GM23248 (cell line): ENCODE results near the gene TAS2R46. TPM values are rescaled to one million over a fixed set of nuclear protein-coding genes. Genes with fewer than 3 reads are reported as not detected.
"Not testable (repeated sequence)": the region's sequence is repeated elsewhere in the genome, so short reads cannot be mapped to it uniquely, and the experiment has no call there.

ENCODE experiments used
- DNase-seq: peaks from one replicate; pipeline ENCODE4 v3.0.0-alpha.2; 2015
- H2AFZ ChIP-seq: fragments of 200-600 bp; sonication (generic); 2 replicates; pipeline ENCODE4 v1.6.1; 2016; ENCODE audit warnings: antibody characterized with exemption
- H3F3A ChIP-seq: fragments of 200-600 bp; sonication (generic); 2 replicates; pipeline ENCODE4 v1.6.1; 2016; ENCODE audit warnings: mild to moderate bottlenecking, antibody characterized with exemption, mixed run types; ENCODE audit not compliant: insufficient read depth
- H3K27ac ChIP-seq: fragments of 200-600 bp; sonication (generic); 2 replicates; pipeline ENCODE4 v1.5.1; 2016; ENCODE audit warnings: mild to moderate bottlenecking
- H3K27me3 ChIP-seq: fragments of 200-600 bp; sonication (generic); replicated peaks from 2 replicates; pipeline ENCODE4 v1.6.1; 2016; ENCODE audit warnings: mild to moderate bottlenecking; ENCODE audit not compliant: insufficient read depth
- H3K36me3 ChIP-seq: fragments of 200-600 bp; sonication (generic); 2 replicates; pipeline ENCODE4 v1.6.1; 2016; ENCODE audit warnings: low read depth, mild to moderate bottlenecking
- H3K4me1 ChIP-seq: fragments of 200-600 bp; sonication (generic); 2 replicates; pipeline ENCODE4 v1.6.1; 2016; ENCODE audit warnings: mild to moderate bottlenecking; ENCODE audit not compliant: insufficient read depth
- H3K4me2 ChIP-seq: fragments of 200-600 bp; sonication (generic); one replicate; pipeline ENCODE4 v1.6.1; 2016; ENCODE audit warnings: mild to moderate bottlenecking; ENCODE audit not compliant: unreplicated experiment
- H3K4me3 ChIP-seq: fragments of 200-600 bp; sonication (generic); 2 replicates; pipeline ENCODE4 v1.5.1; 2016; ENCODE audit warnings: mild to moderate bottlenecking
- H3K79me2 ChIP-seq: fragments of 200-600 bp; sonication (generic); 2 replicates; pipeline ENCODE4 v1.6.1; 2016; ENCODE audit warnings: mild to moderate bottlenecking; ENCODE audit not compliant: insufficient read depth
- H3K9ac ChIP-seq: fragments of 200-600 bp; sonication (generic); 2 replicates; pipeline ENCODE4 v1.6.1; 2016; ENCODE audit warnings: mild to moderate bottlenecking
- H3K9me2 ChIP-seq: fragments of 200-600 bp; sonication (generic); 2 replicates; pipeline ENCODE4 v1.6.1; 2016; ENCODE audit warnings: mixed run types, mild to moderate bottlenecking, moderate library complexity; ENCODE audit not compliant: insufficient read depth
- H3K9me3 ChIP-seq: fragments of 200-600 bp; sonication (generic); one replicate; pipeline ENCODE4 v1.6.1; 2017; ENCODE audit warnings: low read depth
- H4K20me1 ChIP-seq: fragments of 200-600 bp; sonication (generic); 2 replicates; pipeline ENCODE4 v1.6.0; 2016; ENCODE audit not compliant: insufficient read depth
- EZH2 ChIP-seq: fragments of 200-600 bp; sonication (generic); IDR thresholded peaks from 2 replicates; pipeline ENCODE4 v1.6.1; 2018; ENCODE audit warnings: antibody characterized with exemption, mild to moderate bottlenecking; ENCODE audit not compliant: insufficient read depth, poor library complexity, severe bottlenecking
- EZH2phosphoT487 ChIP-seq: fragments of 200-600 bp; sonication (generic); IDR thresholded peaks from 2 replicates; pipeline ENCODE4 v1.6.1; 2018; ENCODE audit warnings: antibody characterized with exemption, moderate library complexity, mild to moderate bottlenecking, low read depth; ENCODE audit not compliant: insufficient read depth
- WGBS, 2 experiments: methylation state at CpG; one replicate each; pipeline ENCODE4 v1.1.6; 2015 to 2017; ENCODE audit warnings: low lambda C conversion rate in 2 of 2, low coverage in 1 of 2; ENCODE audit errors: missing lambda C conversion rate in 2 of 2; 5-methylcytosine and 5-hydroxymethylcytosine counted together
- in situ Hi-C: fragments of 300-500 bp; cut with MboI; formaldehyde crosslinking; loops from 2 replicates; pipeline ENCODE4 v1.15.0; 2020
- polyA plus RNA-seq: library from polyadenylated mRNA; unstranded; fragments of >200 nt; fragmentation: Nextera tagmentation; extraction: Ambion mirVana; gene quantifications from 2 replicates; pipeline ENCODE4 v1.2.1, GENCODE V29; 2016
- total RNA-seq: library from RNA; depleted of rRNA; stranded (reverse); fragments of >200 nt; shearing (Covaris generic); gene quantifications from 2 replicates; pipeline ENCODE4 v1.2.3, GENCODE V29; 2014

The TAS2R46 gene
- total and polyA plus RNA-seq, 2 experiments from 2014 or later, result not detected

GRCh38 chr12:11041366-11041765, 20.7 kb downstream of the TAS2R46 start:
- in situ Hi-C loops, H3F3A ChIP-seq, H3K9me2 ChIP-seq, H3K27me3 ChIP-seq, DNase-seq, H3K9me3 ChIP-seq, H3K4me2 ChIP-seq, H4K20me1 ChIP-seq, H3K36me3 ChIP-seq, H3K4me3 ChIP-seq, H2AFZ ChIP-seq, H3K27ac ChIP-seq, H3K9ac ChIP-seq: not testable (repeated sequence)
- peaks cover 37% of the 10 kb centered on the region for H3K79me2 ChIP-seq
- 94 to 99% methylated on average over 2 of the region's 2 CpGs for WGBS, 2 experiments
- H3K4me1 ChIP-seq, result peaks cover 11% of the 10 kb centered on the region

GRCh38 chr12:11040162-11040561, 21.9 kb downstream of the TAS2R46 start:
- WGBS, 2 experiments, result 13 to 16% methylated on average over 1 of the region's 1 CpG
- Histone ChIP-seq H3K27me3 (no peaks in the 10 kb centered on the region), H2AFZ (no peak overlapping the region), H3K27ac (peak overlapping the region; percentile 40), H3K9ac (no peak overlapping the region), H3K9me3 (peaks cover 4% of the 10 kb centered on the region), H3K4me1 (peaks cover 11% of the 10 kb centered on the region), H4K20me1 (no peaks in the 10 kb centered on the region), H3F3A (peaks cover 8% of the 10 kb centered on the region; the same call in 1 of the 2 replicates), H3K79me2 (peaks cover 37% of the 10 kb centered on the region), H3K9me2 (no peaks in the 10 kb centered on the region), H3K4me2 (peak overlapping the region; percentile 50), H3K4me3 (peak overlapping the region; percentile 29; the same call in 1 of the 2 replicates), H3K36me3 (no peaks in the 10 kb centered on the region)
- peak; percentile 26 for DNase-seq
- TF ChIP-seq EZH2phosphoT487, result no peak
- no peak for TF ChIP-seq EZH2
- in situ Hi-C loops, result no loop called here

GRCh38 chr12:11039171-11039570, 22.9 kb downstream of the TAS2R46 start:
- WGBS, 2 experiments, result 68 to 72% methylated on average over 3 of the region's 3 CpGs
- no peaks in the 10 kb centered on the region for H3K36me3 ChIP-seq
- no peak overlapping the region for H3K9ac ChIP-seq
- peaks cover 11% of the 10 kb centered on the region for H3K4me1 ChIP-seq
- H3K9me3 ChIP-seq, result peaks cover 4% of the 10 kb centered on the region
- no peaks in the 10 kb centered on the region for H3K27me3 ChIP-seq
- TF ChIP-seq EZH2 (no peak), EZH2phosphoT487 (no peak)
- H3K4me2 ChIP-seq, result no peak overlapping the region
- H3F3A ChIP-seq, result peaks cover 8% of the 10 kb centered on the region; the same call in 1 of the 2 replicates
- no peak overlapping the region for H3K27ac ChIP-seq
- peaks cover 30% of the 10 kb centered on the region for H3K79me2 ChIP-seq
- DNase-seq, result no peak
- H3K9me2 ChIP-seq, result no peaks in the 10 kb centered on the region
- no peaks in the 10 kb centered on the region for H4K20me1 ChIP-seq
- in situ Hi-C loops, result no loop called here
- H3K4me3 ChIP-seq, result no peak overlapping the region
- no peak overlapping the region for H2AFZ ChIP-seq

- H3K9me2 ChIP-seq, H3F3A ChIP-seq, H2AFZ ChIP-seq, H3K27me3 ChIP-seq, H3K9me3 ChIP-seq, H3K79me2 ChIP-seq, H3K4me2 ChIP-seq, H3K4me1 ChIP-seq, DNase-seq, in situ Hi-C loops, H3K9ac ChIP-seq, H3K4me3 ChIP-seq, H3K27ac ChIP-seq, H4K20me1 ChIP-seq, H3K36me3 ChIP-seq: not testable (repeated sequence)
- WGBS, 2 experiments, result 91 to 100% methylated on average over 1 of the region's 3 CpGs
Measured at GRCh38 chr12:11033959-11034358, 28.1 kb downstream of the TAS2R46 start.

- Histone ChIP-seq H3K36me3 (no peaks in the 10 kb centered on the region; the same call in 1 of the 2 replicates), H4K20me1 (no peaks in the 10 kb centered on the region), H3K4me2 (no peak within 1 kb of the TSS), H3F3A (no peaks in the 10 kb centered on the region), H2AFZ (no peak within 1 kb of the TSS), H3K4me3 (no peak within 1 kb of the TSS), H3K4me1 (no peaks in the 10 kb centered on the region), H3K9me3 (no peaks in the 10 kb centered on the region), H3K27me3 (no peaks in the 10 kb centered on the region), H3K79me2 (no peaks in the 10 kb centered on the region), H3K9me2 (no peaks in the 10 kb centered on the region), H3K27ac (no peak within 1 kb of the TSS), H3K9ac (no peak within 1 kb of the TSS)
- WGBS, 2 experiments, result 97% methylated on average over 6 of the region's 6 CpGs
- in situ Hi-C loops, result no loop called here
- TF ChIP-seq EZH2, result no peak
- no peak for TF ChIP-seq EZH2phosphoT487
- DNase-seq, result no peak
Measured at GRCh38 chr12:11031307-11031706, 30.8 kb downstream of the TAS2R46 start, which contains the start of gene TAS2R31. TAS2R31 (minus strand) TSS chr12:11031407; CDS start chr12:11031335, 72 bp downstream.
